ENCODE results near the gene LONRF2.

Gene LONRF2

DNA sequence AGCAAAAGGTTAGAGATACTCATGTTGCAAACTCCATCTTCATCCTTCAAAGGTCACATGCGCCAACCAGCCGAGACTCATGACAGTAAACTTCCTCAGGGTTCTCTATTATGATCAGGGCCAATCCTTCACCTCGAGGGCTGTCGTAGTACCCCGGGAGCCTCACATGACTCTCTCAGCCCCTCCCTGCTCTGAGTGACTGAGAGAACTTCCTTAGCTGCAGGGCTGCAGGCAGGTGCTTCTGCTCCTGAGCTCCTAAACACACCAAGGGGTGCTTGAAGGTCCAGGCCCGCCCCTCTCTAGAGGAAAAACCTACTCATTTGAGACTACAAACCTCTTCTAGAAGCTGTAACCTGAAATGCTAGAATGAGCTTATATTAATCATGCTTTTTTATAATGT lies 48.2 kb downstream of the LONRF2 start:
- no peak for DNase-seq

DNA sequence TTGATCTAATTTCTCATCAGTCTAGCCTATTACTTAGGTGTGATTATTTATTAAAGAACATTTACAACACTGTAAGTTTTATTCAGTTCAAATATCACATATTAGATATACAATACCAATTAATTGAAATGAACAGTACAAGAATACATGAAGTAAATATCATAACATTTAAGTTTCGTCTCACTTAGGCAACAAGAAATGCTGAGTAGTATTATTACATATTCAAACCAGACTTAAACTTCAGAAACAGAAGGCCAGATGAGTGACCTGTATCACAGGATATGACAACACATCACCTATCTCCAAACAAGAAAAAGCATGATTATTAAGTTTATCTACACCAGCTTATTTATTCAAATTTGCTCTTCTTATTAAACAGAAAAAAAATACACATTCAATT lies 48.9 kb downstream of the LONRF2 start:
- DNase-seq = no peak

DNA sequence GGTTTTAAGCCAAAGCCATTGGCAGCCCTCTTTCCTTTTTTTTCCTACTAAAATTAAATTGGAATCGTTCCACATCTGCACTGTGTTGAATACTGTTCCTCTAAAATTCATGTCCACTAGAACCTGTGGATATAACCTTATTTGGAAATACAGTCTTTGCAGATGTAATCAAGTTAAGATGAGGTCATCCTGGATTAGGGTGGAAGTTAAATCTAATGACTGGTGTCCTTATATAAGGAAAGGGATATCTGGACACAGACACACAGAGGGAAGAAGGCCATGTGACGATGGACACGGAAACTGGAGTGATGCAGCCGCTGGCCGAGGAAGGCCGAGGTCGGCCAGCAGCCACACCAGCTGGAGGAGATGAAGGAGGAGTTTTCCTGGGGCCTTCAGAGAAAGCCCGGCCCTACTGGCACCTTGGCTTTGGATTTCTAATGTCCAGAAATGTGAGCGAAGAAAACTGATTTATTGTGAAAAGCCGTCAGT lies 49.4 kb downstream of the LONRF2 start:
- DNase-seq = no peak

DNA sequence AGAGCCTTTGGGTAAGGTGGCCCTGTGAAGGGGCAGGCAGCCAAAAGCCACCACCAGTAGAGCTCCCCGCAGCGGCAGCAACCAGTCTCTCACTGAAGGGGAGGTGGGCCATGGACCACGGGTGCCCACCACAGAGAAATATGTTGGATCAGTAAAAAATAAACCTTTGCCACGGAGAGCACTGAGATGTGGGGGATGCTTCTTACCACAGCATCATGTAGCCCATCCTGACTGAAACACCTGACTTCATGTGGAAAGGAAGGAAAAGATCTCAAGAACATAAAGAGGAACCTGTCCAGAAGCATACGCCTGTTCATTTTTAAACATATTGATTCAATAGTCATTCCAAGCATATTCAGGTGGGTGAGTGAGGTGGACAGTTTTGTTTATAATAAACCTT lies 51.1 kb downstream of the LONRF2 start:
- DNase-seq = no peak

DNA sequence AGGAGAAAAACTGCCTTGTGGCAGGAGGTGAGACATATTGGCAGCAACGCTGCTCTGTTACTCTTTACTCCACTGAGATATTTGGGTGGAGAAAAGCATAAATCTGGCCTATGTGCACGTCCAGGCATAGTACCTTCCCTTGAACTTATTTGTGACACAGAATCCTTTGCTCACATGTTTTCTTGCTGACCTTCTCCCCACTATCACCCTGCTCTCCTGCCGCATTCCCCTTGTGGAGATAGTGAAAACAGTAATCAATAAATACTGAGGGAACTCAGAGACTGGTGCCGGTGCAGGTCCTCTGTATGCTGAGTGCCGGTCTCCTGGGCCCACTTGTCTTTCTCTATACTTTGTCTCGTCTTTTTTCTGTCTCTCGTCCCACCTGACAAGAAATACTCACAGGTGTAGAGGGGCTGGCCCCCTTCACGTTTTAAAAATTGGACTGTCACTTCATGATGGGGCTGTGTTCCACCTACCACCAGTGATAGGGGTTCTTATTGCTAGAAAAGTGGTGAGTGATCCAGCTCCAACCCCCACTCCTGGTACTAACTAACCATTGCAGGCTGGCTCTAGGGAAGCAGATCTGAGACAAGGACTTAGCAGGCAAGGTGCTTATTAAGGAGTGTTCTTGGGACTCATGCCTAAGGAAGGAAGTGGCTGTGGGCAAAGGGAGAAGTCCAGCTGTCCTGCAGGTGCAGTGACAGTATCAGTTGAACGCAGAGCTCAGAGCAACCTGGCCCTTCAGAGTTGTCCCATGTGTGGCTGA lies 51.7 kb downstream of the LONRF2 start:
- no peak for DNase-seq

DNA sequence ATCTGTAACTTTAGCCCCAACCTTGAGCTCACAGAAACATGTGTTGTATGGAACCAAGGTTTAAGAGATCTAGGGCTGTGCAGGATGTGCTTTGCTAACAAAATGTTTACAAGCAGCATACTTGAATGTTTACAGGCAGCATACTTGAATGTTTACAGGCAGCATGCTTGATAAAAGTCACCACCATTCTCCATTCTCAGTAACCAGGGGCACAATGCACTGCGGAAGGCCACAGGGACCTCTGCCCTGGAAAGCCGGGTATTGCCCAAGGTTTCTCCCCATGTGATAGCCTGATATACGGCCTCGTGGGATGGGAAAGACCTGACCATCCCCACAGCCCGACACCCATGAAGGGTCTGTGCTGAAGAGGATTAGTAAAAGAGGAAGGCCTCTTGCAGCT lies 52.4 kb downstream of the LONRF2 start:
- DNase-seq = no peak

DNA sequence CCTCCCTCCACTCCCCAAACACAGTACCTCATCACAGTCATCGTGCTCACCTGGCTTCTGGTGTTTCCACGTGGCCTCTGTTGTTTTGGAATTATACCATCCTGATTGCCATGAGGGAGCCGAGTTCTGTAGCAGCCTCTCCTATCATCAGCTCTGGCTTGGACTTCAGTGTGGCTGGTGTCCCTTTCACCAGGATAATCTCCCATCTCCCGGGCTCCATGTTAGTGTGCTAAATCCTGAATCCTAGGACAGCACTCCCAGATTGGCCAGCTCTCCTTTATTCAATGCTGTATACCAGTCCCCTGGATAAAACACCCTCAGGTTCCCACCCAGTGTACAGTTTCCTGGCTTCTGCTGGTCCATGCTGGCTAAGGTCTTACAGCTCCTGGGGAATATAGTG lies 53.3 kb downstream of the LONRF2 start:
- DNase-seq = no peak

DNA sequence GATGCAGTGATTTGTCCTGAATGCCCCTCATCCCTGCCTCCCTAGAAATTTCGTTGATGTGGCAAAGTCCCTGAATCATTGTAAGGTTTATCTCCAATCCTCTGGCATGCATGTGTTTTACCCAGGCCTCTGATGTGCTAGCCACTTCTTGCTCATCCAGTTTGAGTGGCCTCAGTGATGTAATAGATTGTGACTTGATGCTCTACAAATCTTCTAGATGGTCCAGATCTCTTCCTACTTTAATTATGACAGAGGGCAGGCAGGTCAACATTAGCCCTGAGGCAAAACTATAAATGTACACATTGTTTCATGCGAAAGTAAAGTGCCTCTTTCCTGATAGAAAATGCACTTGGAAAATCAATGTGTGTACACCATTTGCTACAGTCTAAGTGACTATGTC lies 54.5 kb downstream of the LONRF2 start:
- DNase-seq = no peak

DNA sequence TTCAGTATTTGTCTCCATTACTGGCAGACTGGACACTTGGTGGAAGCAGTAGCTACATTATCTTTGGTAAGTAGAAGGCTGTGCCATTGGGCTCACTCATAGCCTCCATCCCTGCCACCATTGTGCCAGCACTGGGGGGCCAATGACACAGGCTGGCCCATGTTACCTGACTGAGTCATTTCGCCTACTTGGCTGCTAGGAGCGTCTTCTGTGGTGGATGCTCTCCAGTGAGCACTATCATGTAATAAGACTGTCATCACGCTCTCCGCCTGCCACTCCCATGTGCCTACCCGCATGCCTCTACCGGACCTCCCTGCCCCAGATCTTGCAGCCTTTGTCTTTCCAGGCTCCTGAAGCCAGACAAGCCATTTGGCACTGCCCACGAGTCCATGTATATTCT lies 56.2 kb downstream of the LONRF2 start:
- DNase-seq = no peak

DNA sequence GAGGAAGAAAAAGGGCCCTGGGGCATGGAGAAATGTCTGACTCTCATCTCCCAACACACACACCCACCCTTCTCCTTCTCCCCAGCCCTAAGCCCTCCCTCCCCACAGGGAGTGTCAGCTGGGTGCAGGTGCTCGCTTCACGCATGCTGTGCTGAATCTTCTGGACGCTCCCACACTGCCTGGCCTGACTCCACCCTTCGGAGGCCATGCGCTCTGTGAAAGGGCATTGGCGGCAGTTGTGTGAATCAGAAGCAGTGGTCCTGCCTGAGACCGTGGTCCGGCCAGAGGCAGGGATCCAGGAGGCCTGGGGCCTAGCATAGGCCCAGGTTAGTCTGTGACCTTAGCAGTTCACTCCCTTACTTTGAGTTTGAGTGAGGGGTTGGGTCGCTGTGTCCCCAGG lies 57.1 kb downstream of the LONRF2 start:
- DNase-seq = no peak

DNA sequence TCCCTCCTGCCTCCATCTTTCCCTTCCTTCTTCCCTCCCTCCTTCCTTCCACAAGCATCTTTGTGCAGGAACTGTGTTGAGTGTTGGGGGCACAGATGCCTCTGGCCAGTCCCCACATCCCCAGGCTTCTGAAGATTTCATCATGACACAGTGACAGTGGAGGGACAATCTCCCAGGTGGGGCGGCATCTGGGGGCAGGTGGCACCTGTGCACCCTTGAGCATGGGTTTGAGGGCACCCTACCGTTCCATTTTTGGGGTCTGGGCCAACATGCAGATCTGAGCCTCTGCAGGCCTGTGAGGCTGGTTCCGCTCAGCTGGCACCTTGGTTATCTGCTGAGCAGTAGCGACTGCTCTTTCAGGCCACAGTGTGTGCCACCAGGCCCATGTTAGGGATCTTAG lies 57.6 kb downstream of the LONRF2 start:
- DNase-seq = no peak

DNA sequence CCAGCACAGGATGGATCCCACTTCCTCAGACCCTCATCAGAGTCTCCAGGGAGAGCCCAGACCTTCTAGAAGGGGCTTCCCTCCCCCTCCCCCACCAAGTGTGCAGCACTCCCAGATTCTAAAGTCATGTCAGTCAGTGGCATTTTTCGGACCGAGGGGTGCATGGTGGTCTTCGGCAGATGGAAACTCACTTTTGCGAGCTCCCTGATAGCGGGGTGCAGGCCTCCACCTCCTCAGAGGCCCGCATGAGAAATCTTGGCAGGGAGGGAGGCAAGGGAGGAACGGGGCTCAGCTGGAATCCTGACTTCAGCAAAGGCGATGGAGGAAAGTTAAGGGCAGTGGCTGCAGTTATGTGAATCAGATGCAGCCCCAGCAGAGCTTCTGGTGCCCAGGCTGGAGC lies 58.2 kb downstream of the LONRF2 start:
- DNase-seq = no peak

DNA sequence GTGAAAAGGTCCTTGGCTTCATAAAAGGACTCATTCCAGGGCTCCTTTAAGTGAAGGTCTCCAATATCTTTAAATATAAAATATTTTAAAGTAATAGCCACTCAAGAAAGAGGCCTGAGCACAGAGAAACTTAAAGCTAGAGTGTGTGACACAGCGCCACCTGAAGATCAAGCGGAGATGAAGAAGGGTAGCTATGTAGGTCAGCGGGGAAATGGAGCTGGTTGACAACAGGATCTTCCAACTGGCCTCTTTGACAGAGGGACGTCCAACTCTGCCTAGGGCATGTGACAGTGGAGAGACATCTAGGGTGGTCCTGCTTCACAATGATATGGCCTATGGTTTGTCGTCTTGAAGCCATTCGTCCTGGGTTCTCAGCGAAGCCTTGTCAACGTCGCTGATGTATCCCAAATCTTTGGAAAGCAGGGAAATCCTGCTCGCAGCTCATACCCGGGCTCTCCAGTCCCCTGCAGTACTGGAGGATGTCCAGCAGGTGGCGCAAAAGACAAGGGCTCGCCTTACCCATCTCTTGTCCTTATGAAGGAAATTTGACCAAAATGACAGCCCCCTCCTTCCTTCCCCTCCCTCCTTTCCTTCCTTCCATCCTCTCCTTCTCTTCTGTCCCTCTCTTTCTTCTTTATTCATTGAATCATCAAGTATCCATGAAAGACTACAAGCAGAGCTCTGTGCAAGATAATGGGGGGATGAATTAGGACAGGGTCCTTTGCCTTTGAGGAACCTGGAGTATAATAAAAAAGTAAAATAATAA lies 59.6 kb downstream of the LONRF2 start:
- peak; percentile 19 for DNase-seq

DNA sequence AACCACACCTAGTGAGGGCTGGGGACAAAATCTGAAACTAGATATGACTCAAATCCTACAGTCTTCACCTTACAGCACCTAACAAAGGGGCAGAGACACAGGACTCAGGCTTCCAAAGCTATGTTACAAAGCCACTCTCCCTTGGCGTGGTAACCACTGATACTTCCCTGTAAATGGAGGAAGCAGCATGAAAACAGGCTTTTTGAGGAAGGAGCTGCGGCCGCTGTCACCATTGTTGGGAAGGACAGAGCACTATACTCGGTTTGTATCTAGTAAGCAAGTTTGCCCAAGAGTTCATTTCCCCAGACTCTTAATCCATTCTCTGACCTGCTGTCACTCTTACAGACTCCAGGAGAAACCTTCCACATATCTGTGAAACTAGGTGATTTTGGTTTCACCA lies 60.3 kb downstream of the LONRF2 start:
- no peak for DNase-seq

DNA sequence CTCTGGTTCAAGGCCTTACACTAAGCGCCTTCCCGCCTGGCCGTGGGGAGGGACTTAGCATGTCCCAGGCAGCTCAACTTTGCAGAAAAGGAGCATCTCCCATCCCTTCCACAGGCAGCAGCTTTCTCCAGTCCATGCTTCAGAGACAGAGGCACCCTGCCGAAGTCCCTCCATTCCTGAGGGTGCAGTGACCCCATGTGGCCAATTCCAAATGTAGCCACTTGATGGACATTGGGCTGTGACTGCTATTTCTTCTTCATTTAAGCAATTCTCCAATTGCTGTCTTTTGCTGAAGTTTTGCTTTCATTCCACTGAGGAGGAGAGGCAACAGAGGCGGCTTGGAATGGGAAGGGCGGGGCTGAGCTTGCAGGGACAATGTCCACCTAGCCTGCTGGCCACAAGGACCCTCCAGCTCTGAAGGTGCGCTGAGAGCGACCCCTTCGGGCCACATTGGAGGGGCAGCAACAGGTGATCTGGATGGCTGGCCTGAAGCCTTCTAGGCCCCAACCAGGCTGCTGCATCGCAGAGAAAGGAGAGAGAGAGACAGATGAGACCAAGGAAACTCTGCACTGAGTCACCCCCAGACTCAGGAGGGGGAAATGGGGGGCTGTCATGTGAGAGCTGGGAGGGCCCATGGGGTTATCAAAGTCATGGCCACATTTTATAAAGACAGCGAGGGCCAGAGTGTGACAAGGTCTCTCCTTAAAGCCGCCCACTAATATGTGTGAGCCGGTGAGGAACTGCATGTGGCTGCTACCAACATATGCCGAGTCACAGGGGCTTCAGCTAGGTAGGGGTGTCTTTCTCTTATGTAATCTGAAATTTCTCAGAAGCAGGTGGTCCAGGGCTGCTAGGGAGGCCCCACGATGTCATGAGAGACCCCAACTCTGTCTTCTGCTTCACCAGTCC lies 61.3 kb downstream of the LONRF2 start:
- no peak for DNase-seq

DNA sequence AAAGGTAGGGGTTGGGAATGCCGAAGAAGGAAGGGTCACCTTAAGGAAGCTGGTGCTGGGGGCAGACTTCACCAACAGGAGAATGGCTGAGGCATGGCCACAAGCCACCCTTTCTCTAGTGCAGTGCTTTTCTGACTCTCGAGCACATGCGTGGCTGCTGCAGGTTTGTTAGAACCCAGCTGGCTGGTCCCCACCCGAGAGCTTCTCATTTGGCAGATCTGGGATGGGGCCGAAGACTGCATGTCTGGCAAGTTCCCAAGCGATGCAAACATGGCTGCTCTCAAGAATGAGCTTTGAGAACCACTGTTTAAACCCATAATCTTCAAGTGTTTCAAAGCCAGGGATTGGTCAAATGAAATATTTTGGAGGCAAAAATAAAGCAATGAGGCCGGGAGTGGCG lies 63.2 kb downstream of the LONRF2 start:
- no peak for DNase-seq

DNA sequence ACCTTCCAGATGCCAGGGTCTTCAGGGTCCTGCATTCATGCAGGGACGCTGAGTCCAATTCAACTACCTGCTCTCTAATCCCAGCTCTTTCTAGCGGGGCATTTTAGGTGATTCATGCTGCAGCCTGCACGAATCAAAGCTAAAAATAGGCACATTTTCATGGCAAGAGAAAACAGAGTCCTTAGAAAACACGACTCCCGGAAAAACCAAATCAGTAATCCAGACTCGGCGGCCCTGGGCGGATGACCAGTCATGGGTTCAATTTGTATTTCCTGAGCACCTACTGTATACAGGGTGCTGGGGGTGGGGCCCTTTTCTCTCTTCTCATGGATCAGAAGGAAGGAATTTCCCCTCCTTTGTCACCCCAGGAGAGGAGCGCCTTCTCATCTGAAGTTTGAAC lies 64.4 kb downstream of the LONRF2 start:
- no peak for DNase-seq

DNA sequence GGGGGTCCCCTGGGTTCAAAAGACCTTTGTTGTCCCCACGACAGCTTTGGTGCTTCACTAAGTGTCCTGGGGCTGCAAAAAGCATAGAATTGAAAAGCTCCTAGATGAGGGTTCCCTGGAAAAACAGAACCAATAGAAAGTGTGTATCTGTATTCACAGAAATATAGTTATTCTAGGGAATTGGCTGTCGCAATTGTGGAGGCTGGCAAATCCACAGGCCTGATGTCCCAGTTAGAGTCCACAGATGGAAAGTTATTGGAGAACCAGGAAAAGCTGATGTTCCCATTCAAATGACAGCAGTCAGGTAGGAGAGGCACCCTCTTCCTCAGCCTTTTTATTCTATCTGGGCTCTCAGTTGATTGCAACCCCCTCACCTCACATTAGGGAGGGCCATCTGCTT lies 65.5 kb downstream of the LONRF2 start:
- DNase-seq = no peak

DNA sequence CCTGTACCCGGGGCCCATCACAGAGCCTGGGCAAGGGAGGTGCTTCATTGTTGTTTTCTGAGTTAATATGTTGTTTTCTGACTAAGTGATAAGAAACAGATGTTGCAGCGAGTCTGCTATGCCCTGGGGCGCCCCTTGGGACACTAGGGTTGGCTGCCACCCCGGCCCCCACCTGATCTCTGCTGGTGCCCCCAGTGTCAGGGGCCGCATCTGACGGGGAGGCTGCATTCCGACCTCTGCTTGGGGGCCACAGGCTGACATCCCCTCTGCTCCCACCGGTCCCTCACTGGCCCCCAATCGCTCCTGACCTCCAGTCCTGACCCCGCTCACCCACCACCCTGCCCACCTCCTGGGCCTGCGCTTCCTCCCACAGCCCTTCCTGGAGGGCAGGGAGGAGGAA lies 65.9 kb downstream of the LONRF2 start:
- no peak for DNase-seq

DNA sequence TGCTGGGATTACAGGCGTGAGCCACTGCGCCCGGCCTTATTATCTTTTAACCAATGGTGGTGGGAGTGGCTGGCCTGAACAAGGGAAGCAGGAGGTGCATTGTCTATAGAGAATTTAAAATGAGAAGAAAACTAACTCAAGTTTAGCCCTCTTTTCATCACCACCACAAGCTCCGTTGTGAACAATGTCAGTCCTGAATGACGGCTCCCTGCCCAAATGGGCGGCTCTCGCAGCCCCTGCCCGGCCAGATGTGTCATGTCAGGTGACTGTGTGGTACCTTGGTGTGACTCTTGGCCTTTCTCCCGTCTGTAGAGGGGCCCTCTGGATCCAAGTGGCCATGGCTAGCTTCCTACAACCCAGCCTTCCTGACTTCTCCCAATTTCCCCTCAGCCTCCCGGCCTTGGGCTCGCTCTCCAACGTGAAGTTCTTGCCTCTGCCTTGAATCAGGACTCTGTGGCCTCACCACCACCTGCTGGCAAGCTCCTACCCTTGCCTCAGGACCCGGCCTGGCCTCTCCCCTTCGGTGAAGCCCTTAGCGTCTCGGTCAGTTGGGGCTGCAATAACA lies 67.6 kb downstream of the LONRF2 start:
- no peak for DNase-seq

DNA sequence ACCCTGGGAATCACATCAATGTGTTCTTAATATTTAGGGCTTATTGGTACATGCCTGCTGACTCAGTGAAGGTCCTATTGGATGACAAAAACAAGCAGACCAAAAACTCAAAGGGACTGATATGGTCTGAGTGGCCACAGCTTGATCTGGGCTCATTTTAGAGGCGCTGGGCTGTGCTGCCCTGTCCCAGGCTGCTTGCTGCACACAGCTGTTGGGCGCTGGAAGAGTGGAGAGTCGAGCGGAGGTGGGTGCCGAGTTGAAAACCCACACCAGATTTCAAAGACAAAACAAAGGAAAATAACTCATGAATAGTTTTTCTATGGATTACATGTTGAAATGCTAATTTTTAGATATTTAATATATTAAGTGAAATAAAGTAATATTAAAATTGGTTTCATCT lies 68.5 kb downstream of the LONRF2 start:
- no peak for DNase-seq

DNA sequence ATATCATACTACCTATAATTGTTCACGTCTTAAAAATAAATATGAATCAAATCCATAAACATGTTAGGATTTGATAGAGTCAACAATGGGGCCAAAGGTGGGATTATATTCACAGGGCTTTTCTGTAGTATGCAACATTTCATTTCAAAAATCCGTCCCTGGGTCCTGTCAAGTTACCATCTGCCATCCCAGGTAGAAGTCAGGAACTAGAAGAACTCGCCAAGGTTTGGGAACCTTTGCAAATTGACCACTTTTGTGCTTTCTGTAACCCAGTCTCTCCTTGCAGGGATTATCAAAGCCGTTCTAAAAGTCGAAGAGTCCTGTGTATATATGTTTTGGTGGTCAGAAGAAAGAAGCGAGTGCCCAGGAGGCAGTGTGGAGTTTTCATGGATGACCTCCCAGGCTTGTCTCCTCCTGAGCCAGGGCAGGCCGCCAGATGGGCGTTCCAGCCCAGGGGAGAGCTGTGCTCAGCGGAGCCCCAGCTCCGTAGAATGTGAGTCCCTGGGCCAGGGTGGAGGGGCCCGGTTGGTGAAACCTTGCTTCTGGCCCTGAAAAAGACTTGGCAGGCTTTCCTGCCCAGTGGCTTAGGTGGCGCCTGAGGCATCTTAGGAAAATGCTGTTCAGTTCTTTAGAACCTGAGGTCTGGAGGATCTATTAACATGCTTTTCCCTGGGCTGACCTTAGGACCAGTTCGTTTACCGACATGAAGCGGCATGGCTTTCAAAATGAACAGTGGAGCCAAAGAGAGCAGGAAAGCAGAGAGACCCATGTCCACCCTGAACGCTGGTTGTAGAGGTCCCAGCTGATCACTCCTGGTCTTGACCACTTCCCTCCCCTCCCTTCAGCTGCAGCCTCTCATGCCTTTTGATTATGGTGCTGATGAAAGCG lies 69.2 kb downstream of the LONRF2 start:
- no peak for DNase-seq

All from DMS 273 treated with DMSO at 0.1 percent for 48 hours (cell line).